H9 (cell line): ENCODE measurements around the gene PPP1CB. TPM values are rescaled to one million over a fixed set of nuclear protein-coding genes. Genes with fewer than 3 reads are reported as not detected.

ENCODE experiments used
- DNase-seq: peaks from one replicate; pipeline ENCODE4 v3.0.0-alpha.2; 2017
- H2AFZ ChIP-seq: one replicate; pipeline ENCODE4 v1.6.1; 2013; ENCODE audit warnings: mild to moderate bottlenecking, low read length, control low read depth, moderate library complexity
- H2AK5ac ChIP-seq: 2 replicates; pipeline ENCODE4 v1.6.1; 2013; ENCODE audit warnings: low read length, control low read depth, mixed read lengths; ENCODE audit not compliant: insufficient read length
- H2BK120ac ChIP-seq: one replicate; pipeline ENCODE4 v1.6.1; 2013; ENCODE audit warnings: low read depth, mild to moderate bottlenecking, low read length, control low read depth, inconsistent platforms; ENCODE audit not compliant: poor library complexity, severe bottlenecking
- H2BK12ac ChIP-seq: 2 replicates; pipeline ENCODE4 v1.6.1; 2013; ENCODE audit warnings: low read length, control low read depth, mixed read lengths, low read depth; ENCODE audit not compliant: insufficient read length
- H2BK15ac ChIP-seq: 2 replicates; pipeline ENCODE4 v1.6.1; 2013; ENCODE audit warnings: low read depth, low read length, control low read depth
- H2BK20ac ChIP-seq: one replicate; pipeline ENCODE4 v1.6.1; 2013; ENCODE audit warnings: low read depth, mild to moderate bottlenecking, low read length, control low read depth, inconsistent platforms; ENCODE audit not compliant: poor library complexity, severe bottlenecking
- H2BK5ac ChIP-seq: 2 replicates; pipeline ENCODE4 v1.6.1; 2013; ENCODE audit warnings: low read length, control low read depth, mixed read lengths; ENCODE audit not compliant: insufficient read length
- H3K14ac ChIP-seq: 2 replicates; pipeline ENCODE4 v1.6.1; 2013; ENCODE audit warnings: low read length, control low read depth; ENCODE audit not compliant: insufficient read depth
- H3K18ac ChIP-seq: 2 replicates; pipeline ENCODE4 v1.6.1; 2013; ENCODE audit warnings: low read depth, mild to moderate bottlenecking, mixed read lengths, low read length, control low read depth; ENCODE audit not compliant: insufficient read length
- H3K23ac ChIP-seq: 2 replicates; pipeline ENCODE4 v1.6.1; 2013; ENCODE audit warnings: low read length, control low read depth, mixed read lengths, low read depth; ENCODE audit not compliant: insufficient read length
- H3K23me2 ChIP-seq: 2 replicates; pipeline ENCODE4 v1.6.1; 2013; ENCODE audit warnings: low read depth, mild to moderate bottlenecking, mixed read lengths, low read length, control low read depth; ENCODE audit not compliant: insufficient read length, poor library complexity, severe bottlenecking
- H3K27ac ChIP-seq: 2 replicates; pipeline ENCODE4 v1.5.1; 2013; ENCODE audit warnings: low read length, control low read depth, mixed read lengths, low read depth; ENCODE audit not compliant: insufficient read length
- H3K27me3 ChIP-seq: 2 replicates; pipeline ENCODE4 v1.6.1; 2013; ENCODE audit warnings: low read length, control low read depth, inconsistent platforms; ENCODE audit not compliant: insufficient read depth
- H3K4ac ChIP-seq: 2 replicates; pipeline ENCODE4 v1.6.1; 2013; ENCODE audit warnings: low read depth, mild to moderate bottlenecking, control low read depth, inconsistent platforms, low read length, moderate library complexity
- H3K4me1 ChIP-seq: 2 replicates; pipeline ENCODE4 v1.6.1; 2013; ENCODE audit warnings: low read length, control low read depth, inconsistent platforms; ENCODE audit not compliant: insufficient read depth
- H3K4me2 ChIP-seq: 2 replicates; pipeline ENCODE4 v1.6.1; 2013; ENCODE audit warnings: low read length, control low read depth, mixed read lengths; ENCODE audit not compliant: insufficient read length, insufficient read depth
- H3K56ac ChIP-seq: 2 replicates; pipeline ENCODE4 v1.6.1; 2013; ENCODE audit warnings: low read depth, mild to moderate bottlenecking, mixed read lengths, low read length, control low read depth; ENCODE audit not compliant: insufficient read length
- H3K79me1 ChIP-seq: 2 replicates; pipeline ENCODE4 v1.6.1; 2013; ENCODE audit warnings: low read depth, mild to moderate bottlenecking, moderate library complexity, low read length, control low read depth, inconsistent platforms; ENCODE audit not compliant: insufficient read depth, poor library complexity, severe bottlenecking
- H3K79me2 ChIP-seq: 2 replicates; pipeline ENCODE4 v1.6.1; 2013; ENCODE audit warnings: low read length, control low read depth, inconsistent platforms; ENCODE audit not compliant: insufficient read depth
- H3K9ac ChIP-seq: 2 replicates; pipeline ENCODE4 v1.6.1; 2013; ENCODE audit warnings: low read length, control low read depth, mixed read lengths; ENCODE audit not compliant: insufficient read length; ENCODE audit errors: extremely low read depth
- H3K9me3 ChIP-seq: one replicate; pipeline ENCODE4 v1.6.1; 2013; ENCODE audit warnings: low read depth, low read length, inconsistent platforms; ENCODE audit not compliant: control insufficient read depth
- H3T11ph ChIP-seq: one replicate; pipeline ENCODE4 v1.6.1; 2013; ENCODE audit warnings: mild to moderate bottlenecking, low read length, control low read depth, inconsistent platforms
- H4K20me1 ChIP-seq: one replicate; pipeline ENCODE4 v1.6.1; 2013; ENCODE audit not compliant: control insufficient read depth, insufficient read length, insufficient read depth
- H4K5ac ChIP-seq: 2 replicates; pipeline ENCODE4 v1.6.1; 2013; ENCODE audit warnings: low read depth, mild to moderate bottlenecking, mixed read lengths, low read length, control low read depth; ENCODE audit not compliant: insufficient read length
- H4K8ac ChIP-seq: replicated peaks from 2 replicates; pipeline ENCODE4 v1.6.1; 2013; ENCODE audit warnings: low read length, control low read depth, mixed read lengths, low read depth; ENCODE audit not compliant: insufficient read length
- H4K91ac ChIP-seq: 2 replicates; pipeline ENCODE4 v1.6.1; 2013; ENCODE audit warnings: low read depth, mild to moderate bottlenecking, moderate library complexity, mixed read lengths, low read length, control low read depth; ENCODE audit not compliant: insufficient read length
- H3K27ac Mint-ChIP-seq, 3 experiments: 2 replicates in 2 of 3; 3 replicates in 1 of 3; pipeline ENCODE4 v1.8.0; 2020 to 2021; ENCODE audit warnings: mixed read lengths in 3 of 3, mild to moderate bottlenecking in 1 of 3, moderate library complexity in 1 of 3
- H3K27me3 Mint-ChIP-seq: 2 replicates; pipeline ENCODE4 v1.8.0; 2021; ENCODE audit warnings: low read depth, mild to moderate bottlenecking, moderate library complexity, mixed read lengths
- H3K36me3 Mint-ChIP-seq, 3 experiments: 2 replicates in 2 of 3; 3 replicates in 1 of 3; pipeline ENCODE4 v1.8.0; 2020 to 2021; ENCODE audit warnings: low read depth in 3 of 3, mixed read lengths in 3 of 3; ENCODE audit not compliant: insufficient read depth in 1 of 3
- H3K4me1 Mint-ChIP-seq, 2 experiments: 2 replicates each; pipeline ENCODE4 v1.8.0; 2020; ENCODE audit warnings: mixed read lengths in 2 of 2
- H3K4me3 Mint-ChIP-seq, 2 experiments: 2 replicates in 1 of 2; 3 replicates in 1 of 2; pipeline ENCODE4 v1.8.0; 2020 to 2021; ENCODE audit warnings: mild to moderate bottlenecking in 2 of 2, mixed read lengths in 2 of 2, moderate library complexity in 1 of 2
- H3K9me3 Mint-ChIP-seq, 2 experiments: 2 replicates in 1 of 2; 3 replicates in 1 of 2; pipeline ENCODE4 v1.8.0; 2020; ENCODE audit warnings: mild to moderate bottlenecking in 2 of 2, mixed read lengths in 2 of 2, moderate library complexity in 1 of 2
- WGBS: extraction: QIAGEN DNeasy Blood & Tissue Kit; methylation state at CpG from one replicate; pipeline ENCODE4 v1.1.7; 2013; ENCODE audit warnings: missing lambda C conversion rate, low lambda C conversion rate, mixed read lengths; ENCODE audit not compliant: insufficient read length; ENCODE audit errors: extremely low coverage; 5-methylcytosine and 5-hydroxymethylcytosine counted together
- total RNA-seq: library from RNA; stranded (reverse); gene quantifications from 2 replicates; pipeline ENCODE4 v1.2.1, GENCODE V29; 2021
- TF ChIP-seq, protein P1 (sequence below): fragments of 200-600 bp; sonication (generic); conservative IDR thresholded peaks from 3 replicates; pipeline ENCODE4 v1.8.0; 2021; ENCODE audit warnings: antibody characterized with exemption, mild to moderate bottlenecking

The PPP1CB gene
- total RNA-seq, 1 experiment from 2014 or later: 184 TPM

DNA sequence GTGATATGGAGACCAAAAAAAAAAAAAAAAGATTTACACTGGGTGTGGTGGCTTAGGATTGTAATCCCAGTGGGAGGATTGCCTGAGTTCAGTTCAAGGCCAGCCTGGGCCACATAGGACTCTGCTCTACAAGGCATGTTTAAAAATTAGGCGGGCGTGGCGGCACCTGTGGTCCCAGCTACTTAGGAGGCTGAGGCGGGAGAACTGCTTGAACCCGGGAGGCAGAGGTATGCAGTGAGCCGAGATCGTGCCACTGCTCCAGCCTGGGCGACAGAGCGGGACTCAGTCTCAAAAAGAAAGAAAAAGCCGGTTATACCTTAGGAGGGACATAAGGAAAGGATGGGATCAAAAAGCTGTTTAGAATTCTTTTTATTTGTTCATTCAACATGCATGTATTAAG is 58.3 kb downstream of the PPP1CB start:
- Histone ChIP-seq H3K23ac (no peak overlapping the region), H3T11ph (no peak overlapping the region), H3K14ac (no peak overlapping the region), H3K27me3 (peaks cover 3% of the 10 kb centered on the region; the same call in 1 of the 2 replicates), H3K9me3 (no peaks in the 10 kb centered on the region), H3K79me1 (no peaks in the 10 kb centered on the region), H3K9ac (no peak overlapping the region), H2AFZ (no peak overlapping the region), H2BK15ac (no peak overlapping the region), H3K18ac (no peak overlapping the region), H3K4me1 (no peaks in the 10 kb centered on the region; the same call in 1 of the 2 replicates), H4K20me1 (no peaks in the 10 kb centered on the region), H2BK20ac (no peak overlapping the region), H2BK120ac (no peak overlapping the region), H3K79me2 (no peaks in the 10 kb centered on the region), H3K27ac (no peak overlapping the region), H3K4ac (no peak overlapping the region), H3K4me2 (peak overlapping the region; percentile 54), H3K56ac (no peak overlapping the region), H2BK5ac (no peak overlapping the region), H4K8ac (no peak overlapping the region), H4K91ac (no peak overlapping the region), H2BK12ac (no peak overlapping the region), H4K5ac (no peak overlapping the region), H3K23me2 (peaks cover 8% of the 10 kb centered on the region), H2AK5ac (no peak overlapping the region)
- Mint-ChIP-seq H3K27me3 (peaks cover 35% of the 10 kb centered on the region), H3K36me3 (peaks cover 3 to 14% (median 5%) of the 10 kb centered on the region in 3 experiments; a peak in 6 of 7 replicates), H3K4me1 (0 out of 4 replicates have a peak, but pooled peaks cover 0 to 2% of the 10 kb centered on the region in 2 experiments), H3K9me3 (peaks cover 2 to 4% of the 10 kb centered on the region in 2 experiments; a peak in 2 of 5 replicates), H3K4me3 (peak overlapping the region; percentile 56 to 71), H3K27ac (no peak overlapping the region)
- TF ChIP-seq, protein P1, sequence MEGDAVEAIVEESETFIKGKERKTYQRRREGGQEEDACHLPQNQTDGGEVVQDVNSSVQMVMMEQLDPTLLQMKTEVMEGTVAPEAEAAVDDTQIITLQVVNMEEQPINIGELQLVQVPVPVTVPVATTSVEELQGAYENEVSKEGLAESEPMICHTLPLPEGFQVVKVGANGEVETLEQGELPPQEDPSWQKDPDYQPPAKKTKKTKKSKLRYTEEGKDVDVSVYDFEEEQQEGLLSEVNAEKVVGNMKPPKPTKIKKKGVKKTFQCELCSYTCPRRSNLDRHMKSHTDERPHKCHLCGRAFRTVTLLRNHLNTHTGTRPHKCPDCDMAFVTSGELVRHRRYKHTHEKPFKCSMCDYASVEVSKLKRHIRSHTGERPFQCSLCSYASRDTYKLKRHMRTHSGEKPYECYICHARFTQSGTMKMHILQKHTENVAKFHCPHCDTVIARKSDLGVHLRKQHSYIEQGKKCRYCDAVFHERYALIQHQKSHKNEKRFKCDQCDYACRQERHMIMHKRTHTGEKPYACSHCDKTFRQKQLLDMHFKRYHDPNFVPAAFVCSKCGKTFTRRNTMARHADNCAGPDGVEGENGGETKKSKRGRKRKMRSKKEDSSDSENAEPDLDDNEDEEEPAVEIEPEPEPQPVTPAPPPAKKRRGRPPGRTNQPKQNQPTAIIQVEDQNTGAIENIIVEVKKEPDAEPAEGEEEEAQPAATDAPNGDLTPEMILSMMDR: no peak
- no CpG with 5 or more reads among the region's 10 CpGs for WGBS
- peak; percentile 28 for DNase-seq
